Erythroblast (primary cell): ENCODE data around the gene PDIA3.

ENCODE experiments used
- GATA1 ChIP-seq: IDR thresholded peaks from 2 replicates; pipeline ENCODE4 v1.6.1; 2011; ENCODE audit warnings: low read depth, mild to moderate bottlenecking, control low read depth, low read length, moderate library complexity
- POLR2A ChIP-seq: IDR thresholded peaks from 2 replicates; pipeline ENCODE4 v1.6.1; 2011; ENCODE audit warnings: mild to moderate bottlenecking, low read length

DNA sequence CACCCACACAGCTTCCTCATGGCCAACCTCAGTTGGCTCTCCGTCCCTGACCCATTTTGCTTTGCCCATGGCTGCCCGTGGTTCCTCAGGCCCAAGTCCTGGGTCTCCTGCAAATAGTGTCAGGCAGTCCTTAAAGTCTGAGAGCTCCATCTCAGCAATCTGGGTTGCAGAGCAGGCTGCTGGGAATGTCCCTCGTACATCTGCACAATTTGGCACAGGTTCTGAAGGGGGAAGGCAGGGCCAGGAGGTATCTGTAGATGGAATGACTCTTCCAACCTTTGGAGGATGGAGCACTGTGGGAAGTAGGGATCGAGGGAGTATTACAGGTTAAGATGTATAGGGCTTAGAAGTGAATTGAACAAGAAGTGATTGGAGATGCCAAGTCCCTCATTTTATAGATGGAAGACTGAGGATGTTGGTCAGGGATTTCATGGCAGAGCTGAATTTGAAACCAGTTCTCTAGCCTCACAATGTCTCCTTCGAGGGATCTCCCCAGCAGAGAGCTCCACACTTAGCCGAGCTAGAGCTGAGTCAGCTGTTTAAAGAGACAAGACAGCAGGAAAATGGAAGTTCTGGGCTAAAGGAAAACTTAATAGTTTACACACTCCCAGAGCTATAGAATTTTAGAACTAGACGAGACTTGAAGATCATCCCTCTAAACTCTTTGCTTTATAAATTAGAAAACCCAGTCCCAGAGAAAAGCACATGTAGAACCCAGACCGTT, 43.4 kb upstream of the PDIA3 start:
- TF ChIP-seq POLR2A (no peak), GATA1 (no peak)
